Cardiac fibroblast (primary cell): ENCODE results near the gene GOLGA7B.

Experiments used
- DNase-seq, 2 donors: peaks; one replicate each; pipeline versions ENCODE4 v3.0.0 to v3.0.0-alpha.2; 2010; ENCODE audit warnings: low read depth in 2 of 2
- H3K4me3 ChIP-seq, 2 donors: replicated peaks in 1 of 2; 1 replicate in 1 of 2; 2 replicates in 1 of 2; pipeline ENCODE4 v1.5.1; 2011; ENCODE audit warnings: low read depth in 2 of 2, low read length in 2 of 2, mild to moderate bottlenecking in 2 of 2, moderate library complexity in 1 of 2
- TF ChIP-seq, protein P1 (sequence below): IDR thresholded peaks from one replicate; pipeline ENCODE4 v1.5.1; 2011; ENCODE audit warnings: low read depth, mild to moderate bottlenecking, low read length, inconsistent platforms

GOLGA7B gene

DNA sequence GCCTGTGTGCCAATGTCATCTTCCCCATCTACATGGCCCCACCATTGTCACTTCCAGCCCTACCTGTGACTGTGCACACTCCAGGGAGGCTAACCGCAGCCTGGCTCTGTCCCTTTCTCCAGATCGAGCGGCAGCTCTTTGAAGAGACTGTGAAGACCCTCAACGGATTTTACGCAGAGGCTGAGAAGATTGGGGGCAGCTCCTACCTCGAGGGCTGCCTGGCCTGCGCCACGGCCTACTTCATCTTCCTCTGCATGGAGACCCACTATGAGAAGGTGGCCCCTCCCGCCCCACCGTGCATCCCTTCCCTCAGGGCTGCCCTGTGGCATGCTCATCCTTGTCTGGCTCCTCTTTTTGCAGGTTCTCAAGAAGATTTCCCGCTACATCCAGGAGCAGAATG, 14.2 kb downstream of the GOLGA7B start:
- no peak for DNase-seq
- TF ChIP-seq, protein P1, sequence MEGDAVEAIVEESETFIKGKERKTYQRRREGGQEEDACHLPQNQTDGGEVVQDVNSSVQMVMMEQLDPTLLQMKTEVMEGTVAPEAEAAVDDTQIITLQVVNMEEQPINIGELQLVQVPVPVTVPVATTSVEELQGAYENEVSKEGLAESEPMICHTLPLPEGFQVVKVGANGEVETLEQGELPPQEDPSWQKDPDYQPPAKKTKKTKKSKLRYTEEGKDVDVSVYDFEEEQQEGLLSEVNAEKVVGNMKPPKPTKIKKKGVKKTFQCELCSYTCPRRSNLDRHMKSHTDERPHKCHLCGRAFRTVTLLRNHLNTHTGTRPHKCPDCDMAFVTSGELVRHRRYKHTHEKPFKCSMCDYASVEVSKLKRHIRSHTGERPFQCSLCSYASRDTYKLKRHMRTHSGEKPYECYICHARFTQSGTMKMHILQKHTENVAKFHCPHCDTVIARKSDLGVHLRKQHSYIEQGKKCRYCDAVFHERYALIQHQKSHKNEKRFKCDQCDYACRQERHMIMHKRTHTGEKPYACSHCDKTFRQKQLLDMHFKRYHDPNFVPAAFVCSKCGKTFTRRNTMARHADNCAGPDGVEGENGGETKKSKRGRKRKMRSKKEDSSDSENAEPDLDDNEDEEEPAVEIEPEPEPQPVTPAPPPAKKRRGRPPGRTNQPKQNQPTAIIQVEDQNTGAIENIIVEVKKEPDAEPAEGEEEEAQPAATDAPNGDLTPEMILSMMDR: no peak
- no peak overlapping the region for H3K4me3 ChIP-seq

DNA sequence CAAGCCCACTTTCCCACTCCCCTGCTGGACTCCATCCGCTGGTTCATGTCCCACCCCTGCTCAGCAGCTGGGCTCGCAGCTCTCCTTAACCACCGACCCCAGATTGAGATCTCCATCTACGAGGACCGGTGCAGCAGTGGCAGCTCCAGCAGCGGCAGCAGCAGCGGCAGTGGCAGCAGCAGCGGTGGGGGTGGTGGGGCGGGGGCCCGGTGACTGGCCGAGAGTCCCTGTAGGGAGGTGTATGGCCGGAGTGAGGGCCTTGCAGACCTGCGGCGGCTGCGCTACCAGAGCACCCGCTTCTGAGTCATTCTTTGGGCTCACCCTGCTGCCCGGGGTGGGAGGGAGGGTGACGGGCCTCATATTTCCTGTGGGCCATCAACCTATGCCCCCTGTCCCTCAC, 15.8 kb downstream of the GOLGA7B start:
- TF ChIP-seq, protein P1: no peak
- DNase-seq: no peak
- H3K4me3 ChIP-seq: no peak overlapping the region

DNA sequence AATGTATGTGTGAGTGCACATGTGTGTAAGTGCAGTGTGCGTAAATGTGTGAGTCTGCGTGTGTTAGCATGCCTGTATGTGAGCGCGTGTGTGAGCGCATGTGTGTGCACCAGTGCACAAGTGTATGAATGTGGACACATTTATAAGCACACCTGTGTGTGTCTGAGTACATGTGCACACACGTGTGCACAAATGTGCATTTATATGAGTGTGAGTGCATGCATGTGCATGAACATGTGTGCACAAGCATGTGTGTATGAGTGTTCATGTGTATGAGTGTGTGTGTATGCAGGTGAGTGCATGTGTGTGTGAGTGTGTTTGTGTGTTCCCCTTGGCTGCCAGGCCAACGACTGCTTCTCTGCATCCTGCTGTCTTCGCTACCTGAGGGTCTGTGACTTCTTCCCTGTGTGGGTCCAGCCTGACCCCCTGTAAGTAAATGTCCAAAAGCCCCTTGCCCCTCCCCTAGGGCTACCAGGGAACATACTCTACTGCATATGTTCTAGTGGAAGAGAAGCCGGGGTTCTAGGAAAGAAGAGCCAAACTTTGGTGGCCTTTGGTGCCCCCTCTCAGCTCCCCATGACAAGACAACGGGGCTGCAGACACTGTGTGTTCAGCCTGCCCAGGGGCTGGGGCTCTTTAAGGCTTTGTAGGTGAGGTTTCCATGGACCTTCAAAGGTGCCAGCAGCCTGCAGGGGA, 17.0 kb downstream of the GOLGA7B start:
- no peak for DNase-seq
- H3K4me3 ChIP-seq: no peak overlapping the region
- TF ChIP-seq, protein P1: no peak

DNA sequence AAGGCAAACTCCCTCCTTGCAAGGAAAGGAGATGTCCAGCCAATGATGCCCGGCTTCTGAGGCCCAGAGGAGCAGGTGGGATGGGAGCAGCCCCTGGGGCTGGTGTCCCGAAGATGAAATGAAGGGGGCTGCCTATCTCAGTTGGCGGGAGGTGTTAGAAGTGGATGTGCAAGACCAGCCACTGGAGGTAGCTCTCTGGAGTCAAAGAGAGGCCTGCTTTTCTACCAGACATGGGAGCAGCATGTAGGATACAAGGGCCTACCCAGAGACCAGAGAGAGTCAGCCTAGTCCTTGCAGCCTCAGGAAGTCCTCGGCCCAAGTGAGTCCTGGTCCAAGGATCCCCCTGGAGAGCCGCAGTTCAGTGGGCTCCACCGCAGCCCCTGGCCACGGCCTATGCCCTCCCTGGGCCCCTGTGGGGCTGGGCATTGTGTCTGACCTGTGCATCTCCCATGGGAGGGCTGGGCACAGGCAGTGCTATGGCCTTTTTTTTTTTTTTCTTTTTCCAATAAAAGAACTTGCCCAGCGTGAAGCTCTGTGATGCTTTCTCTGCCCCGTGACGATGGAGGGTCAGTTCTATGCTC, 17.7 kb downstream of the GOLGA7B start:
- TF ChIP-seq, protein P1: no peak
- H3K4me3 ChIP-seq: no peak overlapping the region
- DNase-seq: no peak

DNA sequence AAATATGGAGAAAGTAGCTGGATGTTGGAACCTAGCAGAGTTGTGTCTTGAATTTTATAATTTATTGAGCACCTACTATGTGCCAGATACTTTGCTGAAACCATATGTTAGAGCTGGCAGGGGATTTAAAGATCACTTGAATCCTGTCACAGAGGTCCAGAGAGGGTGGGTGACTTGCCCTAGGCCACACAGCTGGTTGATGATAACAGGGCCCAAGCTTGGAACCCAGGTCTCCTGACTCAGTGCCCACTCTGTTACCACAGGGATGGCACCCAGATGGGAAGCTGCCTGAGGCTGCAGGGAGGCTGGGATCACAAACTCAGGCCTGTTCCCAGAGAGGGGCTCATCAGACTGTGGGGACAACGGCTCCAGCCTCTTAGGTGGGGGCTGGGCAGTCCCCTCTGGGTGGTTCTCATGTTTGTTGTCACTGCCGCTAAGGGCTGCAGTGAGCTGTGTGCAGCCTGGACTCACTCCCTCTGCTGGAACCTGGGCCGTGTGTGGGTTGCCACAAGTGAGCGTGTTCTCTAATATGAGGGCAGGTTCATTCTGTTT, 18.6 kb downstream of the GOLGA7B start:
- TF ChIP-seq, protein P1: no peak

DNA sequence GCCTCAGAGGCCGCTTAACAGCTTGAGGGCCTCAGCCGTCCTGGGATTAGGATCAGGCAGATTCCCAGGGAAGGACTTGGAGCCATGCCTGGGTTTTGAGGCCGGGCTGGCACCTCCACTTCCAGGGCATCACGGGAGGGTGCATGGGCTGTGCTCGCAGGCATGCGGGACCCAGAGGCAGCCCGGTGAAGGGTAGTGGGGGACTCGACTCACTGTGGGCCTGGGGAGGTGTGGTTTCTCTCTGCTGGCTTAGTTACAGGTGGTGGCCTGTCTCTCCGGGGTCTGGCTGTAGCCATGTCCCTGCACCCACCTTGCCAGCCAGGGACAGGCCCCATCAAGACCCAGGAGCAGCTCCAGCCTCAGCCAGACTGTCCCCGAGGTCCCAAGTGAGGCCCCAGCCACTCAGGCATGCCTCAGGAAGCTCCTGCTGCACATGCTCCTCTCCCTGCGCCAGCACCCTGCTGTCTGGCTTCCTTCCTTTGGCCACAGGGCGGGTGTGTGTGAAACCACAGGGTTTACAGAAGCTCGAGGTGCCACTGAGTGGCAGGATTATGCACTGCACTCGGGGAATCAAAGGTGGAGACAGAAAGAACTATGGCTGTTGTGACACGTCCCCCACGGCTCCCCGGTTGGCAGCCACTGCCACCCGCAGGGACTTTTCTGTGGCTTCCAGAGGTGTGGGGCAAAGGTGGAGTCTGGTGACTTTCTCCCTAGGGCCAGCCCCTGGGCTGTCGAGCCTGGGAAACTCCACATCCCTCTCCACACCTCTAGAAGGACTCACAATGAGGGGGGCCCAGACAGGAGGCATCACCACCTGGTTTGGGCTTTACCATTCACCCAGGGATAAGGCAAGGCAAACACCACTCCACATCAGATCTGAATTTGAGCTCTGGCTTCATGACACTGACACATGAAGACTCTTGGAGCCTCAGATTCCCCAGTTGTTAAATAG, 19.7 kb downstream of the GOLGA7B start:
- DNase-seq: peak; percentile 84 to 85
- TF ChIP-seq, protein P1: peak; percentile 87
- H3K4me3 ChIP-seq: no peak overlapping the region

More for the DNA sequence above, 18.6 kb downstream of the GOLGA7B start:
- DNase-seq: no peak
- H3K4me3 ChIP-seq: no peak overlapping the region
